GM23338 (cell line): ENCODE results near the gene ATG16L2. TPM values are rescaled to one million over a fixed set of nuclear protein-coding genes. Genes with fewer than 3 reads are reported as not detected.

ENCODE experiments used
- ATAC-seq: fragments of 200-7000 bp; cut with Tn5 transposase; 3 replicates; pipeline ENCODE4 v1.9.1; 2020
- DNase-seq: peaks from one replicate; pipeline ENCODE4 v3.0.0-alpha.2; 2015; ENCODE audit warnings: low spot score
- H2AFZ ChIP-seq: fragments of 200-600 bp; sonication (generic); 2 replicates; pipeline ENCODE4 v1.8.0; 2016; ENCODE audit warnings: antibody characterized with exemption, mild to moderate bottlenecking, moderate library complexity
- H3F3A ChIP-seq: fragments of 200-600 bp; sonication (generic); replicated peaks from 2 replicates; pipeline ENCODE4 v1.8.0; 2017; ENCODE audit warnings: antibody characterized with exemption, mixed run types, low read depth
- H3K27ac ChIP-seq: fragments of 200-600 bp; sonication (generic); 2 replicates; pipeline ENCODE4 v1.6.1; 2016; ENCODE audit warnings: low read depth
- H3K27me3 ChIP-seq: fragments of 200-600 bp; sonication (generic); 2 replicates; pipeline ENCODE4 v1.8.0; 2016; ENCODE audit warnings: mild to moderate bottlenecking, mixed run types, moderate library complexity; ENCODE audit not compliant: insufficient read depth
- H3K36me3 ChIP-seq: fragments of 200-600 bp; sonication (generic); 2 replicates; pipeline ENCODE4 v1.8.0; 2016; ENCODE audit warnings: mild to moderate bottlenecking; ENCODE audit not compliant: insufficient read depth
- H3K4me1 ChIP-seq: fragments of 200-600 bp; sonication (generic); 2 replicates; pipeline ENCODE4 v1.8.0; 2016; ENCODE audit warnings: mild to moderate bottlenecking, moderate library complexity; ENCODE audit not compliant: insufficient read depth
- H3K4me2 ChIP-seq: fragments of 200-600 bp; sonication (generic); 2 replicates; pipeline ENCODE4 v1.7.1; 2017; ENCODE audit warnings: mixed run types
- H3K4me3 ChIP-seq: fragments of 200-600 bp; sonication (generic); 2 replicates; pipeline ENCODE4 v1.6.1; 2016; ENCODE audit warnings: mixed run types
- H3K79me2 ChIP-seq: fragments of 200-600 bp; sonication (generic); replicated peaks from 2 replicates; pipeline ENCODE4 v1.8.0; 2017; ENCODE audit warnings: mild to moderate bottlenecking; ENCODE audit not compliant: insufficient read depth
- H3K9me2 ChIP-seq: fragments of 200-600 bp; sonication (generic); 2 replicates; pipeline ENCODE4 v1.8.0; 2017; ENCODE audit not compliant: insufficient read depth
- H4K20me1 ChIP-seq: fragments of 200-600 bp; sonication (generic); replicated peaks from 2 replicates; pipeline ENCODE4 v1.8.0; 2017; ENCODE audit warnings: mild to moderate bottlenecking; ENCODE audit not compliant: insufficient read depth
- H3K27ac Mint-ChIP-seq: 2 replicates; pipeline ENCODE4 v1.8.0; 2020; ENCODE audit warnings: inconsistent platforms, mild to moderate bottlenecking, moderate library complexity, mixed read lengths
- H3K27me3 Mint-ChIP-seq: 3 replicates; pipeline ENCODE4 v1.8.0; 2022; ENCODE audit warnings: low read depth, mild to moderate bottlenecking, moderate library complexity, mixed read lengths, inconsistent platforms; ENCODE audit not compliant: insufficient read depth, poor library complexity
- H3K36me3 Mint-ChIP-seq: 3 replicates; pipeline ENCODE4 v1.8.0; 2021; ENCODE audit warnings: low read depth, mild to moderate bottlenecking, inconsistent platforms, moderate library complexity, mixed read lengths
- H3K4me1 Mint-ChIP-seq: 3 replicates; pipeline ENCODE4 v1.8.0; 2020; ENCODE audit warnings: mild to moderate bottlenecking, inconsistent platforms, mixed read lengths
- H3K4me3 Mint-ChIP-seq: 3 replicates; pipeline ENCODE4 v1.8.0; 2021; ENCODE audit warnings: moderate library complexity, mild to moderate bottlenecking, inconsistent platforms, mixed read lengths
- H3K9me3 Mint-ChIP-seq: 3 replicates; pipeline ENCODE4 v1.8.0; 2020; ENCODE audit warnings: moderate library complexity, mild to moderate bottlenecking, inconsistent platforms, mixed read lengths
- CREB1 ChIP-seq: fragments of 250-450 bp; sonication (Bioruptor Pico); IDR thresholded peaks from 2 replicates; pipeline ENCODE4 v1.5.0; 2020; ENCODE audit warnings: low read depth, mild to moderate bottlenecking, moderate library complexity
- CTCF ChIP-seq, 2 experiments: fragments of 200-600 bp in 1 of 2; sonication (generic) in 1 of 2; conservative IDR thresholded peaks; 2 replicates each; pipeline versions ENCODE4 v1.5.1 to v1.6.1; 2016 to 2017; ENCODE audit warnings: antibody characterized with exemption in 2 of 2, low read depth in 2 of 2, mild to moderate bottlenecking in 2 of 2, moderate library complexity in 1 of 2
- ETS1 ChIP-seq: IDR thresholded peaks from 2 replicates; pipeline ENCODE4 v1.6.1; 2016; ENCODE audit warnings: antibody characterized with exemption
- EZH2 ChIP-seq: fragments of 200-600 bp; sonication (generic); IDR thresholded peaks from one replicate; pipeline ENCODE4 v1.8.0; 2017; ENCODE audit warnings: antibody characterized with exemption, mild to moderate bottlenecking, low read depth; ENCODE audit not compliant: unreplicated experiment
- EZH2phosphoT487 ChIP-seq: fragments of 200-600 bp; sonication (generic); IDR thresholded peaks from one replicate; pipeline ENCODE4 v1.8.1; 2018; ENCODE audit warnings: antibody characterized with exemption; ENCODE audit not compliant: unreplicated experiment
- JUNB ChIP-seq: IDR thresholded peaks from one replicate; pipeline ENCODE4 v1.6.1; 2016; ENCODE audit warnings: antibody characterized with exemption; ENCODE audit not compliant: unreplicated experiment
- NANOG ChIP-seq: IDR thresholded peaks from 2 replicates; pipeline ENCODE4 v1.6.1; 2016; ENCODE audit warnings: antibody characterized with exemption, borderline replicate concordance
- POLR2AphosphoS5 ChIP-seq: IDR thresholded peaks from 2 replicates; pipeline ENCODE4 v1.6.1; 2016; ENCODE audit warnings: antibody characterized with exemption, low read depth
- REST ChIP-seq: IDR thresholded peaks from one replicate; pipeline ENCODE4 v1.6.1; 2018; ENCODE audit warnings: antibody characterized with exemption; ENCODE audit not compliant: unreplicated experiment
- STAT1 ChIP-seq: IDR thresholded peaks from one replicate; pipeline ENCODE4 v1.6.1; 2016; ENCODE audit warnings: antibody characterized with exemption; ENCODE audit not compliant: unreplicated experiment
- ZNF114 ChIP-seq: fragments of 250-450 bp; sonication (Bioruptor Pico); IDR thresholded peaks from 2 replicates; pipeline ENCODE4 v1.5.0; 2020; ENCODE audit warnings: mild to moderate bottlenecking, moderate library complexity
- ZNF331 ChIP-seq: fragments of 250-450 bp; sonication (Bioruptor Pico); IDR thresholded peaks from 2 replicates; pipeline ENCODE4 v1.5.0; 2020; ENCODE audit warnings: low read depth, mild to moderate bottlenecking, moderate library complexity
- ZNF462 ChIP-seq: fragments of 250-450 bp; sonication (Bioruptor Pico); IDR thresholded peaks from 2 replicates; pipeline ENCODE4 v1.5.0; 2020; ENCODE audit warnings: mild to moderate bottlenecking, moderate library complexity
- polyA plus RNA-seq: library from polyadenylated mRNA; unstranded; fragments of >200 nt; fragmentation: Nextera tagmentation; extraction: Ambion mirVana; gene quantifications from 2 replicates; pipeline ENCODE4 v1.2.1, GENCODE V29; 2016
- total RNA-seq: library from RNA; depleted of rRNA; stranded (reverse); fragments of >200 nt; shearing (Covaris generic); gene quantifications from 2 replicates; pipeline ENCODE4 v1.2.3, GENCODE V29; 2014

The ATG16L2 gene
- total and polyA plus RNA-seq, 2 experiments from 2014 or later: 9.6 to 24.6 TPM

GRCh38 chr11:72807021-72807693, 7.1 kb upstream of the ATG16L2 start:
- H3K27ac ChIP-seq: no peak overlapping the region

More at GRCh38 chr11:72807021-72807693, 7.1 kb upstream of the ATG16L2 start:
- Histone ChIP-seq H3K79me2 (peaks cover 5% of the 10 kb centered on the region; the same call in 1 of the 2 replicates), H3K4me1 (no peaks in the 10 kb centered on the region; the same call in 1 of the 2 replicates), H3K36me3 (0 out of 2 replicates have a peak, but pooled peaks cover 2% of the 10 kb centered on the region), H3K4me2 (no peak overlapping the region), H3K27me3 (no peaks in the 10 kb centered on the region), H3K9me2 (no peaks in the 10 kb centered on the region), H3F3A (no peaks in the 10 kb centered on the region), H4K20me1 (no peaks in the 10 kb centered on the region; the same call in 1 of the 2 replicates), H2AFZ (no peak overlapping the region), H3K4me3 (no peak overlapping the region)
- H3K27me3 Mint-ChIP-seq: peaks cover 5% of the 10 kb centered on the region
- H3K9me3 Mint-ChIP-seq: no peaks in the 10 kb centered on the region
- no peak overlapping the region for H3K4me3 Mint-ChIP-seq
- TF ChIP-seq CREB1 (CRISPR knock-in tag) (no peak), JUNB (no peak), EZH2phosphoT487 (no peak), ZNF462 (CRISPR knock-in tag) (no peak), ZNF114 (no peak), ZNF331 (CRISPR knock-in tag) (no peak), POLR2AphosphoS5 (no peak), ETS1 (no peak), NANOG (no peak), EZH2 (no peak), STAT1 (no peak), CTCF (conservative IDR thresholded peaks at IDR 0.05; ENCODE audit: low read depth in 2 of 2) (no peak), REST (no peak)
- no peak overlapping the region for H3K27ac Mint-ChIP-seq
- H3K4me1 Mint-ChIP-seq: peaks cover 5% of the 10 kb centered on the region
- ATAC-seq (no peak), DNase-seq (no peak)
- peaks cover 14% of the 10 kb centered on the region; the same call in 1 of the 3 replicates for H3K36me3 Mint-ChIP-seq
